Testis (tissue), 2 donors: ENCODE results near the gene TCAF2.
"Not testable (repeated sequence)": the region's sequence is repeated elsewhere in the genome, so short reads cannot be mapped to it uniquely, and the experiment has no call there.

Source experiments
- POLR2A ChIP-seq: fragments of 450-650 bp; IDR thresholded peaks from one replicate; pipeline ENCODE4 v1.6.1; 2017; ENCODE audit warnings: antibody characterized with exemption, mild to moderate bottlenecking, moderate library complexity
- TF ChIP-seq, protein P1 (sequence below), 3 experiments: fragments of 450-650 bp in 2 of 3; fragments of 200-600 bp in 1 of 3; sonication (generic) in 1 of 3; IDR thresholded peaks; one replicate each; pipeline ENCODE4 v1.5.1; 2016 to 2019; ENCODE audit warnings: antibody characterized with exemption in 3 of 3, mild to moderate bottlenecking in 2 of 3, moderate library complexity in 1 of 3

DNA sequence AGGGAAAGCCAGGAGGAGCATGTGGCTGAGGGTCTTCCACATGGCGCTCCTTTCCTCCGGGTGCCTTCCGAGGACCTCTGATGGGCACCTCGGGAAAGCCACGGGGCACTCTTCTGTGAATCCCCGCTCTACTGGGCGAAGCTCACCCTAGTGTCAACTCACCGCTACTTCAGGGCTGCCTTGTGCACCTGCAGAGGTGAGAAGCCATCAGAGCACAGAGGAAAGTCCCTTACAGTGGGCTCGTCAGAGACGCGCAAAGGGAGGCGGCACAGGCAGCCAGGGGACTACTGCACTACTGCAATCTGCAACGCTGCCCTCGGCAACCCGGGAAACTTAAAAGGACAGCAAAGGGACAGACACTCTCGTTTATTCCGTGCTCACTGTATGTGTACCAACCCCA is 1.4 kb downstream of the TCAF2 start:
- TF ChIP-seq, protein P1, sequence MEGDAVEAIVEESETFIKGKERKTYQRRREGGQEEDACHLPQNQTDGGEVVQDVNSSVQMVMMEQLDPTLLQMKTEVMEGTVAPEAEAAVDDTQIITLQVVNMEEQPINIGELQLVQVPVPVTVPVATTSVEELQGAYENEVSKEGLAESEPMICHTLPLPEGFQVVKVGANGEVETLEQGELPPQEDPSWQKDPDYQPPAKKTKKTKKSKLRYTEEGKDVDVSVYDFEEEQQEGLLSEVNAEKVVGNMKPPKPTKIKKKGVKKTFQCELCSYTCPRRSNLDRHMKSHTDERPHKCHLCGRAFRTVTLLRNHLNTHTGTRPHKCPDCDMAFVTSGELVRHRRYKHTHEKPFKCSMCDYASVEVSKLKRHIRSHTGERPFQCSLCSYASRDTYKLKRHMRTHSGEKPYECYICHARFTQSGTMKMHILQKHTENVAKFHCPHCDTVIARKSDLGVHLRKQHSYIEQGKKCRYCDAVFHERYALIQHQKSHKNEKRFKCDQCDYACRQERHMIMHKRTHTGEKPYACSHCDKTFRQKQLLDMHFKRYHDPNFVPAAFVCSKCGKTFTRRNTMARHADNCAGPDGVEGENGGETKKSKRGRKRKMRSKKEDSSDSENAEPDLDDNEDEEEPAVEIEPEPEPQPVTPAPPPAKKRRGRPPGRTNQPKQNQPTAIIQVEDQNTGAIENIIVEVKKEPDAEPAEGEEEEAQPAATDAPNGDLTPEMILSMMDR (IDR thresholded peaks at IDR 0.05), result not testable (repeated sequence)
- not testable (repeated sequence) for TF ChIP-seq POLR2A
